Neutrophil (primary cell): ENCODE measurements around the gene LACTB.

Source experiments
- H3K27ac ChIP-seq: fragments of 200-600 bp; sonication (generic); 2 replicates; pipeline ENCODE4 v1.5.1; 2016; ENCODE audit warnings: mild to moderate bottlenecking, moderate library complexity
- H3K27me3 ChIP-seq: fragments of 200-600 bp; sonication (generic); 2 replicates; pipeline ENCODE4 v1.6.0; 2016; ENCODE audit warnings: mild to moderate bottlenecking
- H3K36me3 ChIP-seq: fragments of 200-600 bp; sonication (generic); 2 replicates; pipeline ENCODE4 v1.5.1; 2017
- H3K4me1 ChIP-seq, 2 experiments: fragments of 200-600 bp in 1 of 2; sonication (generic) in 1 of 2; 1 replicate in 1 of 2; 2 replicates in 1 of 2; pipeline versions ENCODE4 v1.5.1 to v1.6.1; 2013 to 2016; ENCODE audit warnings: low read depth in 1 of 2, low read length in 1 of 2, mild to moderate bottlenecking in 1 of 2, moderate library complexity in 1 of 2; ENCODE audit not compliant: control insufficient read depth in 1 of 2, insufficient read depth in 1 of 2
- H3K4me3 ChIP-seq, 2 experiments: fragments of 200-600 bp in 1 of 2; sonication (generic) in 1 of 2; 1 replicate in 1 of 2; 2 replicates in 1 of 2; pipeline ENCODE4 v1.5.1; 2013 to 2016; ENCODE audit warnings: low read depth in 1 of 2, low read length in 1 of 2, mild to moderate bottlenecking in 1 of 2, moderate library complexity in 1 of 2
- H3K9me3 ChIP-seq: fragments of 200-600 bp; sonication (generic); 2 replicates; pipeline ENCODE4 v1.5.1; 2016
- CTCF ChIP-seq: fragments of 200-600 bp; sonication (generic); IDR thresholded peaks from 2 replicates; pipeline ENCODE4 v1.5.1; 2016; ENCODE audit warnings: antibody characterized with exemption

LACTB gene

GRCh38 chr15:63135281-63135680 is 13.6 kb downstream of the LACTB start:
- H3K27ac ChIP-seq = no peak overlapping the region
- H3K27me3 ChIP-seq = no peaks in the 10 kb centered on the region
- peaks cover 26% of the 10 kb centered on the region for H3K36me3 ChIP-seq
- no peak for TF ChIP-seq CTCF
- H3K4me1 ChIP-seq = no peaks in the 10 kb centered on the region
- H3K4me3 ChIP-seq = no peak overlapping the region
- H3K9me3 ChIP-seq = no peaks in the 10 kb centered on the region

GRCh38 chr15:63135804-63136203 is 14.1 kb downstream of the LACTB start:
- Histone ChIP-seq H3K36me3 (peaks cover 23% of the 10 kb centered on the region), H3K9me3 (no peaks in the 10 kb centered on the region), H3K27ac (no peak overlapping the region), H3K4me3 (no peak overlapping the region), H3K4me1 (no peaks in the 10 kb centered on the region), H3K27me3 (no peaks in the 10 kb centered on the region)
- no peak for TF ChIP-seq CTCF

DNA sequence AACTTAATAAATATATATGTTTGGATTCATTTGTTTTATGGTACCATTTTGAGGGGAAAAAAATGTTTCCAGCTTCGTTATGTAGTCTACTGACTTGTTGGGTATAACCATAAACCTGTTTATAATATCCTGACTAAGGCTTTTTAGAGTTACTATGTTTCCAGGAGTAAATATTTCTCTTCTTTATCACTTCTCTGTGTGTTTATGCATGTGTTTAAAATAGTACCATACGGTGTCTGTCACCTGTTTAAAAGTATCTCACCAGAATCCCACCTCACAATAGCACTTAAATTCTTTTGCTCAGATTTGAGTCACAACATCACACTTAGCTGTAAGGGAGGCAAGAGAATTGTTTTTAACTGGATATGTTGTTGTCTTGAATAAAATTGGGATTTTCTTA is 15.1 kb downstream of the LACTB start:
- H3K4me3 ChIP-seq = no peak overlapping the region
- no peaks in the 10 kb centered on the region for H3K27me3 ChIP-seq
- no peaks in the 10 kb centered on the region for H3K4me1 ChIP-seq
- TF ChIP-seq CTCF = no peak
- no peaks in the 10 kb centered on the region for H3K9me3 ChIP-seq
- H3K27ac ChIP-seq = no peak overlapping the region
- H3K36me3 ChIP-seq = peaks cover 23% of the 10 kb centered on the region

- no peaks in the 10 kb centered on the region for H3K4me1 ChIP-seq
- no peak overlapping the region for H3K4me3 ChIP-seq
- H3K27me3 ChIP-seq = no peaks in the 10 kb centered on the region
- H3K27ac ChIP-seq = no peak overlapping the region
- no peaks in the 10 kb centered on the region for H3K9me3 ChIP-seq
- peaks cover 24% of the 10 kb centered on the region for H3K36me3 ChIP-seq
- TF ChIP-seq CTCF = no peak
Observed at GRCh38 chr15:63140936-63141335, 19.3 kb downstream of the LACTB start.

- Histone ChIP-seq H3K27me3 (no peaks in the 10 kb centered on the region), H3K27ac (no peak overlapping the region), H3K9me3 (no peaks in the 10 kb centered on the region), H3K36me3 (peaks cover 36% of the 10 kb centered on the region), H3K4me3 (no peak overlapping the region), H3K4me1 (no peaks in the 10 kb centered on the region)
- TF ChIP-seq CTCF = no peak
Observed at GRCh38 chr15:63145426-63145825, 23.8 kb downstream of the LACTB start.

DNA sequence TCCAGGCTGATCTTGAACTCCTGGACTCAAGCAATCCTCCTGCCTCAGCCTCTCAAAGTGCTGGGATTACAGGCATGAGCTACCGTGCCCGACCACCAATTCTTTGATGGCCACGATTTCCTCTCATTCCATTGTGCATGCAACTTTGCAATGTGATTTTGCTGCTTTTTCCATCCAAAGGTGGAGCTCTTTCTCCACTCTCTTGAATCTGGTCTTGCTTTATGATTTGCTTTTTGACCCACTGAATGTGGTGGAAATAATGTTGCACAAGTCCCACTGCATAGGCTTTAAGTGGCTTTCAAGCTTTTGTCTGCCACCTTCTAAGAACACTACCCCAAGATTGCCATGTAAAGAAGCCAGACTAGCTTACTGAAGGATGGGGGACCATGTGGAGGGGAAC is 25.0 kb downstream of the LACTB start:
- H3K4me3 ChIP-seq = no peak overlapping the region
- no peaks in the 10 kb centered on the region for H3K27me3 ChIP-seq
- H3K4me1 ChIP-seq = no peaks in the 10 kb centered on the region
- TF ChIP-seq CTCF = no peak
- H3K9me3 ChIP-seq = no peaks in the 10 kb centered on the region
- H3K27ac ChIP-seq = no peak overlapping the region
- peaks cover 32% of the 10 kb centered on the region for H3K36me3 ChIP-seq
